HK-2 (cell line): ENCODE results near the gene KATNIP.

Experiments used
- DNase-seq: peaks from one replicate; pipeline ENCODE4 v3.0.0-alpha.2; 2018; ENCODE audit not compliant: unreplicated experiment

The KATNIP gene

GRCh38 chr16:27549746-27550581 lies at the start of gene KATNIP, which contains the start of gene GTF3C1:
Gene KATNIP (plus strand): TSS chr16:27550144. CDS start chr16:27550171, 27 bp downstream.
Gene GTF3C1 (minus strand): TSS chr16:27549913. CDS start chr16:27549890, 23 bp downstream.
- DNase-seq: peak; percentile 100

GRCh38 chr16:27500801-27501200 lies 49.1 kb upstream of the KATNIP start:
- DNase-seq: no peak

GRCh38 chr16:27503662-27504061 lies 46.3 kb upstream of the KATNIP start:
- no peak for DNase-seq

GRCh38 chr16:27505297-27506236 lies 44.4 kb upstream of the KATNIP start:
- no peak for DNase-seq

GRCh38 chr16:27506771-27507170 lies 43.2 kb upstream of the KATNIP start:
- DNase-seq: no peak

- no peak for DNase-seq
Observed at GRCh38 chr16:27508476-27508875, 41.5 kb upstream of the KATNIP start.

GRCh38 chr16:27511657-27512448 lies 38.1 kb upstream of the KATNIP start:
- peak; percentile 17 for DNase-seq

GRCh38 chr16:27514806-27515205 lies 35.1 kb upstream of the KATNIP start:
- no peak for DNase-seq

GRCh38 chr16:27515874-27516353 lies 34.0 kb upstream of the KATNIP start:
- peak; percentile 25 for DNase-seq

GRCh38 chr16:27516365-27516764 lies 33.6 kb upstream of the KATNIP start:
- no peak for DNase-seq

- DNase-seq: no peak
Observed at GRCh38 chr16:27517664-27518063, 32.3 kb upstream of the KATNIP start.

- DNase-seq: no peak
Observed at GRCh38 chr16:27518226-27518625, 31.7 kb upstream of the KATNIP start.

- DNase-seq: no peak
Observed at GRCh38 chr16:27520982-27521673, 28.8 kb upstream of the KATNIP start.

- no peak for DNase-seq
Observed at GRCh38 chr16:27522173-27522707, 27.7 kb upstream of the KATNIP start.

- no peak for DNase-seq
Observed at GRCh38 chr16:27526180-27526579, 23.8 kb upstream of the KATNIP start.

GRCh38 chr16:27528294-27528693 lies 21.6 kb upstream of the KATNIP start:
- no peak for DNase-seq

GRCh38 chr16:27529962-27530361 lies 20.0 kb upstream of the KATNIP start:
- DNase-seq: peak; percentile 61

- no peak for DNase-seq
Observed at GRCh38 chr16:27531186-27531585, 18.8 kb upstream of the KATNIP start.

GRCh38 chr16:27531826-27532800 lies 17.8 kb upstream of the KATNIP start:
- no peak for DNase-seq
